ENCODE data around the gene XPO1.

The XPO1 gene

DNA sequence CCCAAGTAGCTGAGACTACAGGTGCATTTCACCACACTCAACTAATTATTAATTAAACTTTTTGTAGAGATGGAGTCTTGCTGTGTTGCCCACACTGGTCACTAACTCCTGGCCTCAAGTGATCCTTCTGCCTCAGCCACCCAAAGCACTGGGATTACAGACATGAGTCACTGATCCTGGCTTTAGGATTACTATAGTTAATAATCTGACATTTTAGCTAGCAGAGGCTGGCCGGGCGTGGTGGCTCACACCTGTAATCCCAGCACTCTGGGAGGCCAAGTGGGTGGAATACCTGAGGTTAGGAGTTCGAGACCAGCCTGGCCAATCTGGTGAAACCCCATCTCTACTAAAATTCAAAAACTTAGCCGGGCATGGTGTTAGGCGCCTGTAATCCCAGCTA is 106.8 kb downstream of the XPO1 start:
- no peak for DNase-seq (ENCODE audit: low read depth in 2 of 2)
